Gastroesophageal sphincter (tissue), 3 donors: ENCODE results near the gene CTRB2.

Experiments
- POLR2AphosphoS5 ChIP-seq: sonication (generic); formaldehyde crosslinking; IDR thresholded peaks from one replicate; pipeline ENCODE4 v1.6.1; 2017; ENCODE audit warnings: antibody characterized with exemption
- TF ChIP-seq, protein P1 (sequence below), 4 experiments: fragments of 200-600 bp in 2 of 4; fragments of 450-650 bp in 2 of 4; sonication (generic) in 1 of 4; IDR thresholded peaks; one replicate each; pipeline ENCODE4 v1.5.1; 2017 to 2019; ENCODE audit warnings: antibody characterized with exemption in 4 of 4, mild to moderate bottlenecking in 2 of 4, moderate library complexity in 2 of 4

DNA sequence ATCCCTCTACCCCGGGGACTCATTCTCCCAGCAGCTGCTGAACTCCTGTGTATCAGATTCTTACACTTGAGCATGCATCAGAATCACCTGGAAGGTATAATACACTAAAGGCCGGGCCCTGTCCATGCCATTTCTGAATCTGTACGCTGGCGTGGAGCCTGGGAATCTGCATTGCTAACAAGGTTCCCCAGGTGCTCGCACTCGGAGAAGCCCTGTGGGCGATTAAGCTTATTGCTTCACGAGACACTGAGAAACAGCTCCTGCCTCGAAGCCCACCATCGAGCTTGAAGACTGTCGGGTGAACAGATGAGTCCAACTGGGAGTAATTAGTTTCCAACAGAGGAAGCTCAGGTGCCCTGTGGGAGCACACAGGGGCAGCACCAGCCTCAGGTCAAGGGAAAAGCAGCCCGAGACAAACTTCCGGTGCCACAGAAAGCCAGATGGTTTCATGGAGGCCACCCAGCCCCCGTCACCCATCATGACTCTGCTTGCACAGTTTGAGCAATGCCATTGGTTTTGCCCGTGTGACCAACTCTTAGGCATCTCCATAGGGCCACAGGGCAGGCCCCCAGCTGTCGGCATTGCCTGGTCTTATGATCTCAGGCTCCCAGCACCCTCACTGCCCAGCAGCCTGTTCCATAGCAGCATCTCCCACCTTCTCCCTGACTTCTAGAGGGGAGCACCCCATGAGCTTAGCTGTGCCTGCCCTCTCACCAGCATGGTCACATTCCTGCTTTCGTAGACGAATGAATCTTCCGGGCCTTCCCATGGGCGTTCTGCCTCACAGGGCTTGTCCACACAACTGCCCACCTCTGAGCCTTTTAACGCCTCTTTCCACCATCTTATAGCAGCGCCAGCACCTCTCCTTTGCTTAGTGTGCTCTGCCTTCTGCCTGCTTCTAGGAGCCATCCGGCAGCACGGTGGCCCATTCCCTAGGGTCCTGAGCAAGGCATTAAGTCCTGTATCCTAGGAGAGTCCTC is 10.9 kb downstream of the CTRB2 start:
- TF ChIP-seq POLR2AphosphoS5, result no peak
- TF ChIP-seq, protein P1, sequence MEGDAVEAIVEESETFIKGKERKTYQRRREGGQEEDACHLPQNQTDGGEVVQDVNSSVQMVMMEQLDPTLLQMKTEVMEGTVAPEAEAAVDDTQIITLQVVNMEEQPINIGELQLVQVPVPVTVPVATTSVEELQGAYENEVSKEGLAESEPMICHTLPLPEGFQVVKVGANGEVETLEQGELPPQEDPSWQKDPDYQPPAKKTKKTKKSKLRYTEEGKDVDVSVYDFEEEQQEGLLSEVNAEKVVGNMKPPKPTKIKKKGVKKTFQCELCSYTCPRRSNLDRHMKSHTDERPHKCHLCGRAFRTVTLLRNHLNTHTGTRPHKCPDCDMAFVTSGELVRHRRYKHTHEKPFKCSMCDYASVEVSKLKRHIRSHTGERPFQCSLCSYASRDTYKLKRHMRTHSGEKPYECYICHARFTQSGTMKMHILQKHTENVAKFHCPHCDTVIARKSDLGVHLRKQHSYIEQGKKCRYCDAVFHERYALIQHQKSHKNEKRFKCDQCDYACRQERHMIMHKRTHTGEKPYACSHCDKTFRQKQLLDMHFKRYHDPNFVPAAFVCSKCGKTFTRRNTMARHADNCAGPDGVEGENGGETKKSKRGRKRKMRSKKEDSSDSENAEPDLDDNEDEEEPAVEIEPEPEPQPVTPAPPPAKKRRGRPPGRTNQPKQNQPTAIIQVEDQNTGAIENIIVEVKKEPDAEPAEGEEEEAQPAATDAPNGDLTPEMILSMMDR (IDR thresholded peaks at IDR 0.05), result no peak
